GM10248 (cell line): ENCODE measurements around the gene PTPN7.
"Not testable (repeated sequence)": the region's sequence is repeated elsewhere in the genome, so short reads cannot be mapped to it uniquely, and the experiment has no call there.

Experiments used
- CTCF ChIA-PET: fragments of 300-600 bp; sonication (Branson Sonifier 250); formaldehyde crosslinking; extraction: SDS; loops from one replicate; lab custom pipeline; 2021; ENCODE audit warnings: antibody characterized with exemption; lab: Yijun Ruan, JAX
- POLR2A ChIA-PET: fragments of 350-650 bp; sonication (Branson Sonifier 250); formaldehyde crosslinking; extraction: SDS; loops from one replicate; lab custom pipeline; 2020; ENCODE audit warnings: antibody characterized with exemption; lab: Yijun Ruan, JAX
- DNase-seq: peaks from one replicate; pipeline ENCODE4 v3.0.0; 2012; ENCODE audit errors: extremely low spot score
- CTCF ChIP-seq: IDR thresholded peaks from 2 replicates; pipeline ENCODE4 v1.5.1; 2012; ENCODE audit warnings: mild to moderate bottlenecking, low read depth; ENCODE audit errors: extremely low read depth, missing control alignments, control extremely low read depth

Gene PTPN7

GRCh38 chr1:202198366-202198724 is 37.9 kb upstream of the PTPN7 start:
- no peak for DNase-seq
- CTCF ChIA-PET = no interaction called here
- no peak for TF ChIP-seq CTCF
- POLR2A ChIA-PET = interaction anchor here (0.6 kb wide), 1 partner anchor 213 kb away, joined by 4 read pairs; no protein-coding TSS in a partner anchor

- no peak for TF ChIP-seq CTCF
- ChIA-PET CTCF (no interaction called here), POLR2A (interaction anchor here (0.6 kb wide), 1 partner anchor 213 kb away, joined by 4 read pairs; no protein-coding TSS in a partner anchor)
- DNase-seq = no peak
These were observed 37.4 kb upstream of the PTPN7 start for GRCh38 chr1:202197653-202198365.

- TF ChIP-seq CTCF = no peak
- no peak for DNase-seq
- POLR2A ChIA-PET = no interaction called here
- CTCF ChIA-PET = interaction anchor here (1.1 to 3.0 kb wide), 9 partner anchors 8 to 523 kb away, joined by 3 to 43 read pairs (median 23); no protein-coding TSS in a partner anchor
These were observed 33.9 kb upstream of the PTPN7 start for GRCh38 chr1:202194328-202194648.

- ChIA-PET POLR2A (no interaction called here), CTCF (interaction anchor here (0.7 to 3.0 kb wide), 28 partner anchors 7 to 683 kb away, joined by 3 to 43 read pairs (median 4); no protein-coding TSS in a partner anchor)
- TF ChIP-seq CTCF = no peak
- no peak for DNase-seq
These were observed 33.4 kb upstream of the PTPN7 start, which contains the start of gene LGR6 for GRCh38 chr1:202193614-202194327. Gene LGR6 (plus strand): TSS chr1:202193799. CDS start chr1:202193990, 191 bp downstream.

- peak; percentile 78 for DNase-seq
- ChIA-PET CTCF (interaction anchor here (0.7 to 3.0 kb wide), 45 partner anchors 8 to 684 kb away, joined by 3 to 43 read pairs (median 4); partner anchors contain the start of genes PTPN7 and UBE2T), POLR2A (no interaction called here)
- peak; percentile 93 for TF ChIP-seq CTCF
These were observed 32.6 kb upstream of the PTPN7 start for GRCh38 chr1:202192770-202193613.

- DNase-seq, POLR2A ChIA-PET: not testable (repeated sequence)
- CTCF ChIA-PET = interaction anchor here (2.4 to 2.9 kb wide), 2 partner anchors 34 to 526 kb away, joined by 10 to 35 read pairs; no protein-coding TSS in a partner anchor
These were observed 31.0 kb upstream of the PTPN7 start for GRCh38 chr1:202191391-202191790.
